ENCODE measurements around the gene TNKS2. TPM values are rescaled to one million over a fixed set of nuclear protein-coding genes. Genes with fewer than 3 reads are reported as not detected.

The TNKS2 gene
- total RNA-seq, 1 donor, result 61.5 TPM

- H3K27me3 ChIP-seq (ENCODE audit: insufficient read depth, low read length), result no peaks in the 10 kb centered on the region
- H3K9me3 ChIP-seq (ENCODE audit: low read depth, low read length), result no peaks in the 10 kb centered on the region
- H3K79me2 ChIP-seq (ENCODE audit: insufficient read depth, low read length), result no peaks in the 10 kb centered on the region
- H3K36me3 ChIP-seq (ENCODE audit: insufficient read depth, low read length), result peaks cover 71% of the 10 kb centered on the region
- no peak overlapping the region for H3K27ac ChIP-seq (ENCODE audit: low read depth, low read length)
- H3K4me2 ChIP-seq (ENCODE audit: insufficient read depth, low read length), result no peak overlapping the region
- H3K4me1 ChIP-seq (ENCODE audit: insufficient read depth, low read length), result no peaks in the 10 kb centered on the region
- no peaks in the 10 kb centered on the region for H4K20me1 ChIP-seq (ENCODE audit: insufficient read depth, low read length)
- TF ChIP-seq CTCF (IDR thresholded peaks at IDR 0.05; ENCODE audit: extremely low read depth, low read depth, low read length), result no peak
- DNase-seq (ENCODE audit: insufficient read length, low spot score, missing footprints), result no peak
- H3K4me3 ChIP-seq (ENCODE audit: insufficient read depth, low read length), result no peak overlapping the region
- H2AFZ ChIP-seq (ENCODE audit: low read length), result no peak overlapping the region
Observed at GRCh38 chr10:91829268-91829667, 31.0 kb downstream of the TNKS2 start.

- H3K36me3 ChIP-seq (ENCODE audit: insufficient read depth, low read length), result peaks cover 87% of the 10 kb centered on the region
Observed at GRCh38 chr10:91838199-91838598, 40.0 kb downstream of the TNKS2 start.

DNA sequence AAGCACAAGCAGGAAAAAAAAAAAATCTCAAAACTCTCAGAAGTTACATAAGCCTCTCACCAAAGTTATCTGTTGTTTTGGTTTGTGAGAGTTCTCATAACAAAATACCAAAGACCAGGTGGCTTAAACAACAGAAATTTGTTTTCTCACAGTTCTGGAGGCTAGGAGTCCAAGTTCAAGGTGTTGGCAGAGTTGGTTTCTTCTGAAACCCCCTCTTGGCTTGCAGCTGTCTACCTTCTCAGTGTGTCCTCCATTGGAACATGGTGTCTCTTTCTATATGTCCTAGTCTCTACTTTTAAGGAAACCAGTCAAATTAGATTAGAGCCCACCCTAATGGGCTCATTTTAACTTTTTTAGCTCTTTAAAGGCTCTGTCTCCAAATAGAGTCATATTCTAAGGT is 44.9 kb downstream of the TNKS2 start:
- Histone ChIP-seq H3K9me3 (ENCODE audit: low read depth, low read length) (no peaks in the 10 kb centered on the region), H3K27me3 (ENCODE audit: insufficient read depth, low read length) (no peaks in the 10 kb centered on the region), H3K79me2 (ENCODE audit: insufficient read depth, low read length) (no peaks in the 10 kb centered on the region), H3K36me3 (ENCODE audit: insufficient read depth, low read length) (peaks cover 84% of the 10 kb centered on the region), H2AFZ (ENCODE audit: low read length) (no peak overlapping the region), H4K20me1 (ENCODE audit: insufficient read depth, low read length) (no peaks in the 10 kb centered on the region), H3K4me1 (ENCODE audit: insufficient read depth, low read length) (no peaks in the 10 kb centered on the region), H3K4me2 (ENCODE audit: insufficient read depth, low read length) (no peak overlapping the region), H3K4me3 (ENCODE audit: insufficient read depth, low read length) (no peak overlapping the region), H3K27ac (ENCODE audit: low read depth, low read length) (no peak overlapping the region)
- no peak for TF ChIP-seq CTCF (IDR thresholded peaks at IDR 0.05; ENCODE audit: extremely low read depth, low read depth, low read length)
- DNase-seq (ENCODE audit: insufficient read length, low spot score, missing footprints), result no peak

More at GRCh38 chr10:91838199-91838598, 40.0 kb downstream of the TNKS2 start:
- Histone ChIP-seq H3K4me3 (ENCODE audit: insufficient read depth, low read length) (no peak overlapping the region), H4K20me1 (ENCODE audit: insufficient read depth, low read length) (no peaks in the 10 kb centered on the region), H3K27ac (ENCODE audit: low read depth, low read length) (no peak overlapping the region), H3K79me2 (ENCODE audit: insufficient read depth, low read length) (no peaks in the 10 kb centered on the region), H3K4me2 (ENCODE audit: insufficient read depth, low read length) (no peak overlapping the region), H2AFZ (ENCODE audit: low read length) (no peak overlapping the region), H3K9me3 (ENCODE audit: low read depth, low read length) (no peaks in the 10 kb centered on the region), H3K27me3 (ENCODE audit: insufficient read depth, low read length) (no peaks in the 10 kb centered on the region), H3K4me1 (ENCODE audit: insufficient read depth, low read length) (no peaks in the 10 kb centered on the region)
- no peak for TF ChIP-seq CTCF (IDR thresholded peaks at IDR 0.05; ENCODE audit: extremely low read depth, low read depth, low read length)
- no peak for DNase-seq (ENCODE audit: insufficient read length, low spot score, missing footprints)

DNA sequence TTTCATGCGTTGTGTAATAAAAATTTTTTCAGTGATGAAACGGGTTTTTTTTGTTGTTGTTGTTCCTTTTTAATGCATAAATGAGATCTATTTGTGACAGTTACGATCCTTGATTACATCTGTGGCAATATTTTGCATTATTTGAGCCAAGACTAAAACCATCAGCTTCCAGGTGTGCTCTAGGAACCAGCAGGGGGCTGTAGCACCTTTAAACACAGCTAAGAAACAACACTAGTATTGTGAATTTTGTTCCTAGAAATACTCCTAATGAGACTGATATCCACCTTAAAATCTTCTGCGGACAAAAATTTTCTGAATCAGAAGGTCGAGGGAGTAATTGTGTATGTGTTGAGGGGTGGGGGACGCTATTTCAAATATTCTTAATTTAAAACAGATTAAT is 58.4 kb downstream of the TNKS2 start:
- Histone ChIP-seq H3K4me3 (ENCODE audit: insufficient read depth, low read length) (no peak overlapping the region), H3K4me1 (ENCODE audit: insufficient read depth, low read length) (no peaks in the 10 kb centered on the region), H3K27ac (ENCODE audit: low read depth, low read length) (no peak overlapping the region), H2AFZ (ENCODE audit: low read length) (no peak overlapping the region), H3K27me3 (ENCODE audit: insufficient read depth, low read length) (no peaks in the 10 kb centered on the region), H3K36me3 (ENCODE audit: insufficient read depth, low read length) (peaks cover 52% of the 10 kb centered on the region), H3K9me3 (ENCODE audit: low read depth, low read length) (no peaks in the 10 kb centered on the region), H4K20me1 (ENCODE audit: insufficient read depth, low read length) (no peaks in the 10 kb centered on the region), H3K79me2 (ENCODE audit: insufficient read depth, low read length) (no peaks in the 10 kb centered on the region), H3K4me2 (ENCODE audit: insufficient read depth, low read length) (no peak overlapping the region)
- TF ChIP-seq CTCF (IDR thresholded peaks at IDR 0.05; ENCODE audit: extremely low read depth, low read depth, low read length), result peak; percentile 35
- DNase-seq (ENCODE audit: insufficient read length, low spot score, missing footprints), result no peak
